GM03348 (cell line): ENCODE measurements around the gene DSCAM.
"Not testable (repeated sequence)": the region's sequence is repeated elsewhere in the genome, so short reads cannot be mapped to it uniquely, and the experiment has no call there.

Experiments
- DNase-seq: peaks from one replicate; pipeline ENCODE4 v3.0.0; 2012; ENCODE audit warnings: low spot score

The DSCAM gene

GRCh38 chr21:40047993-40048730, 798.8 kb downstream of the DSCAM start:
- no peak for DNase-seq

- no peak for DNase-seq
Observed at GRCh38 chr21:40047211-40047610, 799.7 kb downstream of the DSCAM start.

GRCh38 chr21:40043866-40044265, 803.1 kb downstream of the DSCAM start:
- DNase-seq: no peak

GRCh38 chr21:40043423-40043822, 803.5 kb downstream of the DSCAM start:
- no peak for DNase-seq

- DNase-seq: no peak
Observed at GRCh38 chr21:40041446-40041845, 805.5 kb downstream of the DSCAM start.

GRCh38 chr21:40033156-40033782, 813.7 kb downstream of the DSCAM start:
- not testable (repeated sequence) for DNase-seq

GRCh38 chr21:40029888-40030287, 817.1 kb downstream of the DSCAM start:
- DNase-seq: no peak

- not testable (repeated sequence) for DNase-seq
Observed at GRCh38 chr21:40028393-40028792, 818.6 kb downstream of the DSCAM start.

GRCh38 chr21:40021558-40022351, 825.2 kb downstream of the DSCAM start:
- DNase-seq: no peak

GRCh38 chr21:40020651-40021050, 826.3 kb downstream of the DSCAM start:
- DNase-seq: no peak

- no peak for DNase-seq
Observed at GRCh38 chr21:40018871-40019475, 828.0 kb downstream of the DSCAM start.

- no peak for DNase-seq
Observed at GRCh38 chr21:40016667-40017066, 830.3 kb downstream of the DSCAM start.

- DNase-seq: no peak
Observed at GRCh38 chr21:40016234-40016633, 830.7 kb downstream of the DSCAM start.

- no peak for DNase-seq
Observed at GRCh38 chr21:40015818-40016217, 831.1 kb downstream of the DSCAM start.

GRCh38 chr21:40014394-40014793, 832.6 kb downstream of the DSCAM start:
- DNase-seq: no peak

GRCh38 chr21:40013001-40013735, 833.8 kb downstream of the DSCAM start:
- no peak for DNase-seq

- DNase-seq: no peak
Observed at GRCh38 chr21:40011371-40011770, 835.6 kb downstream of the DSCAM start.

- no peak for DNase-seq
Observed at GRCh38 chr21:40002978-40003377, 844.0 kb downstream of the DSCAM start.

GRCh38 chr21:39984286-39984991, 862.5 kb downstream of the DSCAM start:
- no peak for DNase-seq

- no peak for DNase-seq
Observed at GRCh38 chr21:39980241-39980820, 866.6 kb downstream of the DSCAM start.

GRCh38 chr21:39979321-39979720, 867.6 kb downstream of the DSCAM start:
- DNase-seq: no peak
